Measurements from ENCODE around the gene LTC4S.
"Not testable (repeated sequence)": the region's sequence is repeated elsewhere in the genome, so short reads cannot be mapped to it uniquely, and the experiment has no call there.

LTC4S gene

GRCh38 chr5:179769271-179769670 lies 24.5 kb upstream of the LTC4S start:
- DNase-seq (ENCODE audit: low read depth in 2 of 3, low spot score in 2 of 3) = no peak

- no peak for DNase-seq (ENCODE audit: low read depth in 2 of 3, low spot score in 2 of 3)
These were observed 24.0 kb upstream of the LTC4S start for GRCh38 chr5:179769796-179770195.

- no peak for DNase-seq (ENCODE audit: low read depth in 2 of 3, low spot score in 2 of 3)
These were observed 22.4 kb upstream of the LTC4S start for GRCh38 chr5:179771311-179771895.

- DNase-seq (ENCODE audit: low read depth in 2 of 3, low spot score in 2 of 3) = no peak
These were observed 21.4 kb upstream of the LTC4S start for GRCh38 chr5:179772351-179772750.

- no peak for DNase-seq (ENCODE audit: low read depth in 2 of 3, low spot score in 2 of 3)
These were observed 20.1 kb upstream of the LTC4S start for GRCh38 chr5:179773686-179774040.

- DNase-seq (ENCODE audit: low read depth in 2 of 3, low spot score in 2 of 3) = no peak
These were observed 19.3 kb upstream of the LTC4S start for GRCh38 chr5:179774442-179774841.

GRCh38 chr5:179776411-179776938 lies 17.3 kb upstream of the LTC4S start:
- no peak for DNase-seq (ENCODE audit: low read depth in 2 of 3, low spot score in 2 of 3)

- no peak for DNase-seq (ENCODE audit: low read depth in 2 of 3, low spot score in 2 of 3)
These were observed 16.3 kb upstream of the LTC4S start for GRCh38 chr5:179777456-179777855.

- no peak for DNase-seq (ENCODE audit: low read depth in 2 of 3, low spot score in 2 of 3)
These were observed 15.9 kb upstream of the LTC4S start for GRCh38 chr5:179777909-179778308.

- DNase-seq (ENCODE audit: low read depth in 2 of 3, low spot score in 2 of 3) = no peak
These were observed 15.2 kb upstream of the LTC4S start for GRCh38 chr5:179778591-179778990.

GRCh38 chr5:179779826-179780225 lies 14.0 kb upstream of the LTC4S start:
- DNase-seq (ENCODE audit: low read depth in 2 of 3, low spot score in 2 of 3) = no peak

- DNase-seq (ENCODE audit: low read depth in 2 of 3, low spot score in 2 of 3) = no peak
These were observed 13.4 kb upstream of the LTC4S start for GRCh38 chr5:179780362-179780761.

- no peak for DNase-seq (ENCODE audit: low read depth in 2 of 3, low spot score in 2 of 3)
These were observed 11.9 kb upstream of the LTC4S start for GRCh38 chr5:179781846-179782245.

GRCh38 chr5:179783128-179783527 lies 10.7 kb upstream of the LTC4S start:
- DNase-seq (ENCODE audit: low read depth in 2 of 3, low spot score in 2 of 3) = no peak

- DNase-seq (ENCODE audit: low read depth in 2 of 3, low spot score in 2 of 3) = no peak
These were observed 6.9 kb upstream of the LTC4S start for GRCh38 chr5:179786861-179787260.

GRCh38 chr5:179788193-179788854 lies 5.5 kb upstream of the LTC4S start:
- no peak for DNase-seq (ENCODE audit: low read depth in 2 of 3, low spot score in 2 of 3)

- not testable (repeated sequence) for DNase-seq (ENCODE audit: low read depth in 2 of 3, low spot score in 2 of 3)
These were observed 4.5 kb upstream of the LTC4S start for GRCh38 chr5:179789278-179789677.

- no peak for DNase-seq (ENCODE audit: low read depth in 2 of 3, low spot score in 2 of 3)
These were observed 1.7 kb upstream of the LTC4S start for GRCh38 chr5:179791881-179792611.

- DNase-seq (ENCODE audit: low read depth in 2 of 3, low spot score in 2 of 3) = no peak
These were observed 946 bp upstream of the LTC4S start for GRCh38 chr5:179792612-179793467.

- DNase-seq (ENCODE audit: low read depth in 2 of 3, low spot score in 2 of 3) = no peak
These were observed 385 bp downstream of the LTC4S start for GRCh38 chr5:179794171-179794570.

- no peak for DNase-seq (ENCODE audit: low read depth in 2 of 3, low spot score in 2 of 3)
These were observed 789 bp downstream of the LTC4S start for GRCh38 chr5:179794575-179794974.

Data from activated CD8-positive, alpha-beta memory T cell treated with anti-CD3 and anti-CD28 coated beads for 48 hours (primary cell).